Measurements from ENCODE around the gene PDE10A.

PDE10A gene

DNA sequence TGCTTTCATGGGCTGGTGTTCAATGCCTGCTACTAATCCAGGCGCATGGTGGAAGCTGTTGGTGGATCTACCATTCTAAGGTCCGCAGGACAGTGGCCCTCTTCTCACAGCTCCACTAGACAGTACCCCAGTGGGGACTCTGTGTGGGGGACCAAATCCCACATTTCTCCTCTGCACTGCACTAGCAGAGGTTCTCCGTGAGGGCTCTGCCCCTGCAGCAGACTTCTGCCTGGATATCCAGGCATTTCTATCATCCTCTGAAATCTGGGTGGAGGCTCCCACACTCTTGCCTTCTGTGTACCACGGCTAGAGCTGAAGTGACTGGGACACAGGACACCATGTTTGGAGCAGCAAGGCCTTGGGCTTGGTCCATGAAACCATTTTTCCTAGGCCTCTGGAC, 219.6 kb downstream of the PDE10A start:
- H3K27me3 ChIP-seq (replicated peaks; ENCODE audit: control insufficient read depth, insufficient read depth, low read length): no peaks in the 10 kb centered on the region
- H3K4me3 ChIP-seq (replicated peaks; ENCODE audit: low read depth, low read length): no peak overlapping the region
- no peaks in the 10 kb centered on the region for H3K36me3 ChIP-seq (ENCODE audit: control insufficient read depth, insufficient read depth, low read length)
- TF ChIP-seq, protein P1, sequence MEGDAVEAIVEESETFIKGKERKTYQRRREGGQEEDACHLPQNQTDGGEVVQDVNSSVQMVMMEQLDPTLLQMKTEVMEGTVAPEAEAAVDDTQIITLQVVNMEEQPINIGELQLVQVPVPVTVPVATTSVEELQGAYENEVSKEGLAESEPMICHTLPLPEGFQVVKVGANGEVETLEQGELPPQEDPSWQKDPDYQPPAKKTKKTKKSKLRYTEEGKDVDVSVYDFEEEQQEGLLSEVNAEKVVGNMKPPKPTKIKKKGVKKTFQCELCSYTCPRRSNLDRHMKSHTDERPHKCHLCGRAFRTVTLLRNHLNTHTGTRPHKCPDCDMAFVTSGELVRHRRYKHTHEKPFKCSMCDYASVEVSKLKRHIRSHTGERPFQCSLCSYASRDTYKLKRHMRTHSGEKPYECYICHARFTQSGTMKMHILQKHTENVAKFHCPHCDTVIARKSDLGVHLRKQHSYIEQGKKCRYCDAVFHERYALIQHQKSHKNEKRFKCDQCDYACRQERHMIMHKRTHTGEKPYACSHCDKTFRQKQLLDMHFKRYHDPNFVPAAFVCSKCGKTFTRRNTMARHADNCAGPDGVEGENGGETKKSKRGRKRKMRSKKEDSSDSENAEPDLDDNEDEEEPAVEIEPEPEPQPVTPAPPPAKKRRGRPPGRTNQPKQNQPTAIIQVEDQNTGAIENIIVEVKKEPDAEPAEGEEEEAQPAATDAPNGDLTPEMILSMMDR (IDR thresholded peaks at IDR 0.05; ENCODE audit: insufficient read depth, low read length, poor library complexity, severe bottlenecking): no peak
- DNase-seq (ENCODE audit: extremely low read depth, insufficient read length): no peak

DNA sequence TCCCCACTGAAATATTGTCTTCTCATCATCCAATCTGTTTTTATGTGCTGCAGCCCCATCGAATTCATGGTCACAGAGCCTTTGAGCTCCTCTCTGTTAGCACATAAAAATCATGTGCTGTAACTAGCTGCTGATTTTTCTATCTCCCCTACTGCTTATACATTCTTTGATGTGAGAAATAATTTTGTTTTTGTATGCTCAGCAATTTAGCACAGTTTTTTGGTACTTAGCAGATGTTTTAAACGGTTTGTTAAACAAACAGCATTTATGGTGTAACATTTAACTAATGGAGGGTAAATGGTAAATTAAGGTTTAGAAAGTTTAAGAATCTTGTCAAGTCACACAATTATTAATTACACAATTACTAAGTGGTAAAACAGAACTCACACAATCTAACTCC, 221.9 kb downstream of the PDE10A start:
- no peak overlapping the region for H3K4me3 ChIP-seq (replicated peaks; ENCODE audit: low read depth, low read length)
- TF ChIP-seq, protein P1 (IDR thresholded peaks at IDR 0.05; ENCODE audit: insufficient read depth, low read length, poor library complexity, severe bottlenecking): no peak
- DNase-seq (ENCODE audit: extremely low read depth, insufficient read length): no peak
- H3K27me3 ChIP-seq (replicated peaks; ENCODE audit: control insufficient read depth, insufficient read depth, low read length): no peaks in the 10 kb centered on the region
- no peaks in the 10 kb centered on the region for H3K36me3 ChIP-seq (ENCODE audit: control insufficient read depth, insufficient read depth, low read length)

DNA sequence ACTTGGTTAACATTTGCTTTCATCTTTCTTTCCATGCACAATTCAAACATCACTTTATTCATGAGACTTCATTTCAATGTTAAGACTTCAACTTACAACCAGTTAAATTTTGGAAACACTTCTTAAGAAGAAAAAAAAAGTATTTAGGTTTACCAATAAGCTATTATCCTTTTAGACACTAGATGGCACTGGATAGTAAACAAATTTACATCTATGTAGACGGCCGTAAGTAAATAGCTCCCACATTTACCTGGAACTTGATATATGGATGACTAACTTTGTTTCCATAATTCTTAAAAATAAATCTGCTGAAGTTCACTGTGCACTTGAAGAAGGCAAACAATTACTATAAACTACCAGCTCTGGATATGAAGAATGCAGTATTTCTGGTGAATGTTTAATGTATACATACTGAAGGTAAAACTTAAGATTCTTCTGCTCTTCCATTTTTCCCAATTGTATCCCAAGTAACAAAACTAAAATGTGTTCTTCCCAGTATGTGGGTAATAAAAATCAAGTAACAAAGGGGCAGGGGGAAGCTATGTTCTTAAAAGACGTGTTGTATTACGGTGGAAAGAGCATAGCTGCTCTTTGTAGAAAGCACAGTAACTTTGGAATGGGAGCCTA, 223.0 kb downstream of the PDE10A start:
- H3K4me3 ChIP-seq (replicated peaks; ENCODE audit: low read depth, low read length): no peak overlapping the region
- H3K27me3 ChIP-seq (replicated peaks; ENCODE audit: control insufficient read depth, insufficient read depth, low read length): no peaks in the 10 kb centered on the region
- no peaks in the 10 kb centered on the region for H3K36me3 ChIP-seq (ENCODE audit: control insufficient read depth, insufficient read depth, low read length)
- TF ChIP-seq, protein P1 (IDR thresholded peaks at IDR 0.05; ENCODE audit: insufficient read depth, low read length, poor library complexity, severe bottlenecking): peak; percentile 33
- peak; percentile 7 for DNase-seq (ENCODE audit: extremely low read depth, insufficient read length)

DNA sequence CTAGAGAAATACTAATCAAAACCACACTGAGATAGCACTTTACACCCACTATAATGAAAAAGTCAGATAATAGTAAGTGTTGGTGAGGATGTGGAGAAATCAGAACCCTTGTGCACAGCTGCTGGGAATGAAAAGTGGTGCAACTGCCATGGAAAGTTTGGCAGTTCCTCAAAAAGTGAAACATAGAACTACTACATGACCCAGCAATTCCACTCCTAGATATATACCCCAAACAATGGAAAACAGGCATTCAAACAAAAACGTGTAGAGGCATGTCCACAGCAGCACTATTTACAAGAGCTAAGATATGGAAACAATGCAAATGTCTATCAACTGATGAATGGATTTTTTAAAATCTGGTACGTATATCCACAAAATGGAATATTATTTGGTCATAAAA, 236.1 kb downstream of the PDE10A start:
- Histone ChIP-seq H3K27me3 (replicated peaks; ENCODE audit: control insufficient read depth, insufficient read depth, low read length) (no peaks in the 10 kb centered on the region), H3K36me3 (ENCODE audit: control insufficient read depth, insufficient read depth, low read length) (no peaks in the 10 kb centered on the region), H3K4me3 (replicated peaks; ENCODE audit: low read depth, low read length) (no peak overlapping the region)
- DNase-seq (ENCODE audit: extremely low read depth, insufficient read length): no peak
- TF ChIP-seq, protein P1 (IDR thresholded peaks at IDR 0.05; ENCODE audit: insufficient read depth, low read length, poor library complexity, severe bottlenecking): no peak

DNA sequence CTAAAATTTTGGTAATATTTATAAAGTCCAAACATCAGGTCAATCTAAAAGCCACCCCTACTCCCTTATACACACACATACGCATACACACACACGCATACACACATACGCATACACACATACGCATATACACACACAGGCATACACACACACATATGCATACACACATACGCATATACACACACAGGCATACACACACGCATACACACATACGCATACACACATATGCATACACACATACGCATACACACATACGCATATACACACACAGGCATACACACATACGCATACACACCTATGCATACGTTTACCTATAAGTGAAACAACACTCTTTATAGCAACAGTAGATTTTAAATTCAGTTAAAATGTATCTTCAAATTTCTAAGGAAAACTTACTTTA, 240.8 kb downstream of the PDE10A start:
- no peak for DNase-seq (ENCODE audit: extremely low read depth, insufficient read length)
- Histone ChIP-seq H3K27me3 (replicated peaks; ENCODE audit: control insufficient read depth, insufficient read depth, low read length) (no peaks in the 10 kb centered on the region), H3K36me3 (ENCODE audit: control insufficient read depth, insufficient read depth, low read length) (no peaks in the 10 kb centered on the region), H3K4me3 (replicated peaks; ENCODE audit: low read depth, low read length) (no peak overlapping the region)
- TF ChIP-seq, protein P1 (IDR thresholded peaks at IDR 0.05; ENCODE audit: insufficient read depth, low read length, poor library complexity, severe bottlenecking): no peak
